HG03442 (cell line): Measurements from ENCODE around the gene EYA2.

Experiments used
- ATAC-seq: cut with Tn5 transposase; IDR thresholded peaks from one replicate; pipeline ENCODE4 v1.9.1; 2021; ENCODE audit warnings: mild to moderate bottlenecking, moderate library complexity; ENCODE audit not compliant: unreplicated experiment

The EYA2 gene

DNA sequence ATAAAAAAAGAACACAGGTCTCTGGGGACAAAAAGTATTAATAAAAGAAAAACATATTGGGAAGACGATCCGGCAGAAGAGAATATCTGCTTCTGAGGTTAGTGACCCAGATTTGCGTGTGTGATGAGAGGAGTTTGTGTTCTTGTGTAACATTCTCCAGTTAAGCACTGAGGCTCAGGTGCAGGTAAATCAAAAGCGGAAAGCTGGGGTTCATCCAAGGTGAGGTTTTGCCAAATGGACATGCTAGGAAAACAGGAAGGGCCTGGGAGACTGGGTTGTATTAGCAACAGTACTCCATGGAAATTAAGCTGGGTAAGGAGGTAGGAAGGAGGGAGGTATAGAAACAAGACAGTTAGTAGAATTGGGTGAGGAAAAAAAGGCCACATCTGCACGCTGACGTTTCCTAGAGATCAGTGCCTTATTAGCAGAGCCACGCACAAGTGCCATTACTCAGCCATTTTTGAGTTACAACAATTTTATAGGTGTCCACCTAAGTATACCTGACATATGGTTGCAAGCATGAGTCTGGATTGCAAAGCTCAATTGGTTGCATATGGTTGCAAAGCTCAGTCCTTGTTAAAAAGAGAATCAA, 322.3 kb downstream of the EYA2 start:
- no peak for ATAC-seq

DNA sequence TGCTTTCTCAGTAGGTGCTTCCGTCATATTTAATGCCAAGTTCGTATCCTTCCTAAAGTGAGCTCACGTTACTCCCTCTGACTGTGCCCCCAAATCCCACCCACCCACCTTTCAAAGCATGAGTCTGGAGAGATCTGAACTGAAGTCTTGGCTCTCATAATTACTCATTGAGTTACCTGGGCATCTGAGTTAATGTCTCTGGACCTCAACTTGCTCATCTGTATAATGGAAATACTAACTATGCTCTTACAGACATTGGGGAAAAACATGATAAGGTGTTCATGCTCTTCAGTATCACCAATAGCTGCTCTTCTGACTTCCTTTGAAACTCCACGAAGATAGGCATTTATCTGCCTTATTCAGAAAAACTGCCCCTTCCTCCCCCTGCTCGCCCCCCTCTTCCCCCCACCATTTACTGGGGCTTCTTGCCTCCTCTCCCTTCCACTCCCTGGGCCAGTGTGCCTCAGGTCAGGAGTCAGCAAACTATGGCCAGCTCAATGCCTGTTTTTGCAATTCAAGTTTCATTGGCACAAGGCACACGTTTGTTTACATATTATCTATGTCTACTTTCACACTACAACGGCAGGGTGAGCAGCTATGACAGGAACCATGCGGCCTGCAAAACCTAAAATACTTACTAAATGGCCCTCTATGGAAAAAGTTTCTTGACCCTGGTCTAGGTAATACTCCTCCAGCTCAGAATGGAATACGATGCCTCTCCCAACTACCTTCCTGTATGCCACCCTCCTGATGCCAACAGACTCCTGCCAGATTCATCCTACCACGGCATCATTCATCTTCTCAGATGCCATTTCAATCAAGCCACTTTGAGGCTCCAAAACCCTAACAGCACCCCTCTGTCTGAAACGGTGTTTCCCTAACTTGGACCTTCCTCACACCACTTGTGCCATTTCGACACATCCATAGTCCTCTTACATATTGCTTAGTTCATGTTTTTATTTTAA, 323.1 kb downstream of the EYA2 start:
- ATAC-seq, result no peak

DNA sequence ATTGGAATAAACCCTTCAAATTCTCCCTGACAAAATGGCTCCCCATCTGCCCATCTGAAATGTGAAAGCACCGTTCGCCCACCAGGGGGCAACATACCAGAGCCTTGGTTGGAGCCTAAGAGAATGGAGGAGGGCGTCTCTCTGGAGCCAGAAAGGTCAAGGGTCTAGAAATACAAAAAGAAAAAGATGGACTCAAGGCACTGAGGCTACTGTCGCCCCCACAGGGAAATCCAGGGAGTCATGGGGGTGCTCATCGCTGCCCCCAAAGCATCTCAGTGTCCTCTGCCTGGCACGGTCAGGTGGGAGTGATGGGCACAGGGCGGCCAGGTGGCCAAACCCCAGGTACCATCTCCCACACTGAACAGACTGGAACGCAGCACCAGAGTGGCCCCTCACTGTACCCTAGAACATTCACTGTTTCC, 325.5 kb downstream of the EYA2 start:
- ATAC-seq, result no peak

DNA sequence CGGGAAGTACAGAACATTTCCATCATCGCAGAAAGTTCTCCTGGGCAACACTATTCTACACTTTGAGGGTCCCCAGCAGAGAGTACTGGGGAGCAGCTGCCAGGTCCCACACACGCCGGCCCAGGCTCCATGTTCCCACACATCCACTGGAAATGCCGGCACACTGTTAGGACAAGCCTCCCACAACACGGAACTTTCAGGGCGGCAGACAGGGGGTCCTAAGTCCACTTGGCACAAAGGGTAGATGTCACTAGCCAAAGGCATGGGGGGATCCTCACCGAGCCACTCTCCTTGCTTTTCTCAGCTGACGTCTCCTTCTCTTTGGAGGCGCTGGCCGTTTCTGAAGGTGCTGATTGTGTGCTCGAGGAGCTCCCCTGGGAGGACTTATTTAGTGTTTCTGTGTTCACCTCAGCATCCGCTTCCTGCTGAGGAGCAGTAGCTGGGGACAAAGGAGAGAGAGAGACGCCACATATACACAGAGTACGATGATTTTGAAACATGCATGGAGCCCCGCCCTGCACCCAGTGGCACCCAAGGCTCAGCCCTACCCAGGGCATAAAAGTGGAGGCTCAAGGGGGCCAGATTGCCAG, 326.5 kb downstream of the EYA2 start:
- ATAC-seq, result no peak

DNA sequence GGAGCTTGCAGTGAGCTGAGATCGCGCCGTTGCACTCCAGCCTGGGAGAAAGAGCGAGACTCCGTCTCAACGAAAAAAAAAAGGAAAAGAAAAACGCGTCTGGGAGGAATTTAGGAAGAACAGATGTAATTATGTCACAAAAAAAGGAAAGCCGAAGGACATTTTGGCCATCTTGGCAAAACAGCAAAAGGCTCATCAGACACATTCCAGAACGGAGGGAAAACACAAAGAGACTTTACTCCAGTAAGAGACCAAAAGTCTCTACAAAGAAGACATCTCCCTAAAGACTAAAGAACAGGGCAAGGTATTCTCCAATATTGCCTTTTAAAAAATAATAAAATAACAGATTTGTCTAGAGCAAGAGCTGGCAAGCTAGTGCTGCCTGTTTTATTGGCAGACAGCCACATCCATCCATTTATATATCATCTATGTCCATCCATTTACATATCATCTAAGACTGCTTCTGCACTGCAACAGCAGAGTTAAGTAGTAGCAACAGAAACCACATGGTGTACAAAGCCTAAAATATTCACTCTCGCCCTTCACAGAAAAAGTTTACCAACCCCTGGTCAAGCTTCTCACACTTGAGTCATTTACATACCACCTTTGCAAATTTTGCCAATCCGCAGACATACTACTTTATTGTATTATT, 328.0 kb downstream of the EYA2 start:
- ATAC-seq, result no peak

DNA sequence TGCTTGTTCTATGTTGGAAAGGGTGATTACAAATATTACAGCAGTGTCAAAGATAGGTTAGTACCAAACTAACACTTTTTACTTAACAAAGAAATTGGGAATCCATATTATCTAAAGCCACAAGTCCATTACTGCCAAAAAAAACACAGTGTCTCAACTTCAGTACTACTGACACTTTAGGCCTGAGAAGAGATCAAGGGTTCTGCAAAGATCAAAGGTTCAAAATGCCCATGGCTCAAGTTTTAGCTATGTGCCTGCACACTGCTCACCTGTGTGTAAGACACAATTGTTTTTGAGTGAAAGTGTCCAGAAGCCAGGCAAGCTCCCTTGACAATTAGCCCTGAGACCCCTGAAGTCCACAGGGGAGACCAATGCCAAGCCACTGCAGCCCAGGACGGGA, 329.3 kb downstream of the EYA2 start:
- ATAC-seq, result no peak

DNA sequence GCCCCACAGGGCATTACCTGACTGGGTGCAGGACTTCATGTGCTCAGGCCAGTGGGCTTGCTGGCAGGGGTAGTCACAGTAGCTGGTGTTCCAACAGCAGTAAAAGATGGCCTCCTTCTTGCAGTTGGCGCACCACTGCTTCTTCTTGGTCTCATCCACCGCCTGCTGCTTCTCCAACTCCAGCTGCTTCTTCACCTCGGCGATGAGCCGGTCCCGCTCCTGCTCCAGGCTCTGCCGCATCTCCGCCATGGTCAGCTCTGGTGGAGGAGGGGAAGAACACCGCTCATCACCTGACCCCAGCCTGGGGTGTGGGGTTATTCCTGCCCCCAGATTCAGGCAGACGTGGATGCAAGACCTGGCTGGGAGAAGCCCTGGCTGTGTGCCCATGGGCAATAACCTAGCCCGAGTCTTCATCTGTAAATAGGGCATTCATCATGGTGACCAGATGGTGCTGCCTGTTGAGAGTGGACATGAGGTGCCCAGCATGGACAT, 329.7 kb downstream of the EYA2 start:
- ATAC-seq, result no peak

DNA sequence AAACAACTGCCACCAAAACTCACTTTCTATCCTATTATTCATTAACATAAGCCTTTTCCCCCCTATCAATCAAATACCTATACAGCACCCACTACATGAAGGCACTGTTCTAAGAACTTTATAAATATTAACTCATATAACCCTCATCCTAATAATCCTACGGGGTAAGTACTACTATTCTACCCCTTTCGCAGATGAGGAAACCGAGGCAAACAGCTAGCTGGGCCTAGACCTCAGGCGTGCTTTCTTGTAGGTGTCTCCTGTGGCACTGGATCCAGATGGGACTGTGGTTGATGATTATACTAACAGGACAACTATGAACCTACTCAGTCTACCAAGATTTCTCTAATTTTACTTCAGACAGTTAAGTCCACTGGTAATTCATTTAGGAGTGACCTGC, 330.2 kb downstream of the EYA2 start:
- ATAC-seq, result no peak

DNA sequence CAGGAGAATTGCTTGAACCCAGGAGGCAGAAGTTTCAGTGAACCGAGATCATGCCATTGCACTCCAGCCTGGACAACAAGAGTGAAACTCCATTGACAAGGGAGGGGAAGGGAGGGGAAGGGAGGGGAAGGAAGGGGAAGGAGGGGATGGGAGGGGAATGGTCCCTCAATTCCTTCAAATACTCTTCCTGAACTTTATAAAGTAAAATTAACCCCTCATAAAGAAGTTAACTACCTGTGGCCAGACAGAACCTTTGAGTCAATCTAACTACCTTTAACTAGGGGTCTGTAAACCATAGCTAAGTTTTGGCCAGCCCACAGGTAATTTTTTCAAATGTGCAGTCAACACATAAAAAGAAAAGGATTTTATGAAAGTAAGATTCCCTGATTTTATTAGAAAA, 330.8 kb downstream of the EYA2 start:
- ATAC-seq, result no peak

DNA sequence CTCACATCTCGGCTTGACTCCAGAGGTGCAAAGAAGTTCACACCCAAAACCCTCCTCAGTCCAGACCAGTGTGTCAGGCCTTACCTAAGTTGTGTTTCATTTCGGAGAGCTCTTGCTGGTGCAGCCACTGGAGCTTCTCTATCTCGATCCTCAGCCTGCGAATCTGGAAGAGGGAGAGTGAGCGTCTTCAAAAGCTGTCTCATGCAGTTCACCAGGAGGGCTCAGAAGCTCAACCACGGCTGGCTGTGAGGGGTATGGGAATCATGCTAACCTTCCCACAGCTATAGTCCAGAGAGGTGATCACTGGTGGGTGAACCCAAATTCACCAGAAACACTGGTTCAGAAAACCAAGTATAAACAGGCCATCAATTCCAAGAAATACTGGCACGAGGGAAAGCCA, 332.5 kb downstream of the EYA2 start:
- no peak for ATAC-seq

DNA sequence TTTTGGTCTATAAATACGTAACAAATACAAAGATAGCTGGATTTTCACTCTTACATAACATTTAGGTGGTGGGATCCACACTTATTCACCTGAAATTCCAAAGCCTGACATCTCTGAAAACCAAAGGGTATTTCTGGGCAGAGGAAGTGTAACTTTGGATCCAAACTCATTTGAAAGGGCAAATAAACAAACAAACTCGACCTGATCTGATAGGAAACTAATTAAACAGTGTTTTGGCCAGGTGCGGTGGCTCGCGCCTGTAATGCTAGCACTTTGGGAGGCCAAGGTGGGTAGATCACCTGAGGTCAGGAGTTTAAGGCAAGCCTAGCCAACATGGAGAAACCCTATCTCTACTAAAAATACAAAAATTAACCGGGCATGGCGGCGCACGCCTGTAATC, 332.9 kb downstream of the EYA2 start:
- ATAC-seq, result no peak

DNA sequence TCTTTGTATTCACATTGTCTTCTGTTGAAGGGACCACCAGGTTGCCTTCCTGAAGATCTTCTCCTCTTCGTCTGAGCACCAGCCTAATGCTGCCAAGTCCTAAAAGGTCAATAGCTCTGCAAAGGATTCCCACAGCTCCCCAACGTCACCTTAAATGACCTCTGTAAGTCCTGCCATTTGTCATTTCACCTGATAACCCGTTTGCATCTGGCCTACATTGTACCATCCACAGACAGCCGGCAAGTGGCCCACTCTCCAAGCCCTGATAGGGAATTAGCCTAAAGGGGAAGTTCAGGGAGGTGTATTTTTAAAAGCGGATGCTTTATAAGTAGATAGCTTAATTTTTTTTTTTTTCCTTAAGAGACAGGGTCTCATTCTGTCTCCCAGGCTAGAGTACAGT, 334.0 kb downstream of the EYA2 start:
- no peak for ATAC-seq

DNA sequence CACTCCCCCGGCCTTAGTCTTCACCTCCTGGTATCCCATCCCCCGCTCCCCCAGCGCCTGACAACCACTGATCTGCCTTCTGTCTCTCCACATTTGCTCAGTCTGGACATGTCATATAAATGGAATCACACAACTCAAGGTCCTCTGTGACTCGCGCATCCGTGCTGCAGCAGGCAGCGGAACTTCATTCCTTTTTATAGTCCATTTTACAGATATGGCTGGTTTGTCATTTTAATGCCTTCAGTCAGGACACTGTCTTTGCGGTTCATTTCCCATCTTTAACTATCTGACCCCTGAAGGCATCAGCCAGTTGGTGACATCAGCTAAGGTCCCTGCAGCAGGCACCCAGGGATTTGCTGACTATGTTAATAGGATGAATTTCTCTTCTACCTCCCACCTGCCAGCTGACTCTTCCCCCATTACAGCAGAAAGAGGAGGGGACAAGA, 336.2 kb downstream of the EYA2 start:
- no peak for ATAC-seq

DNA sequence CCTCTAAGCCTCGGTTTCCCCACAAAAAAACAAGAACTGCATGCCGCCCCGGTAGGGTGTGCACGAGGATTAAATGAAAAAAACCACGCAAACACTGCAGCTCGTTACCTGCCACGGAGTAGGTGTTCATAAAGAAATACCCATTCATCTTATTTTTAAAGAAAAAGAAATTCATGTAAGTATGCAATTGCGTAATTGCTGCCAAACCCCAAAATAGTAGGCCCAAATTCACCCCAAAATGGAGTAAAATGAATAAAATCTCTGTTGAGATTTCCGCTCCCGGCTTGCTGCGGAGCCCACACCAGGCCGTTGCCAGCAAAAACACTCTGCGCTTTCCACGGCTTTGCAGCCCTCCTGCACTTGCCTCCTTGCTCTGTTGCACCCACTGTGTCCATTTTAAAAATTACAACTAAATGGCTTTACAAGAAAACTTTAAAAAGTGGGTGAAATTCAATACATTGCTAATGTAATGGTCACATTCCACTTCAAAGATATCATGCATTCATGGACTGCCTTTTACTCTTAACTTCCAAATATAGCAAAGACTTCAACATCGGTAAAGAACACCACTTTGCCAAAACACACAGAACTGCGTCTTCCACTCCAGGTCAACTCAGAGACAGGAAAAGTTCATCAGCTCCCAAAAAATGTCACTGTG, 336.9 kb downstream of the EYA2 start:
- no peak for ATAC-seq

DNA sequence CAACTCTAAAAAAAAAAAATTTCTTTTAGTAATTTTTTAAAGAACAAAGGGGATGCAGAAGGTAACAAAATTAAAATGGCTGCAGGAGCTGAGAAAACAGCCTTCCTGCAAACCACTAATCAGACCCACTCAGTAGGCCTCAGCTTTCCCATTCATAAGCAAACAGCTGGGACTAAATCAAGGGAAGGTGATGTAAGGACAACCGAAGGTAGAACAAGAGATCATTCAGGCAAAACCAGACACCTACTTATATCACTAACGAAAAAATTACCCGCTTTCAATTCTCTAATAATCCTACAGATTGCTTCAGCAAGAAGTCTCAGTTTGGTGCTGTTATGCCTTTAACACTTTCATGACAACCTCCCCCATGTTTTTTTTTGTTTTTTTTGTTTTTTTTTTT, 337.9 kb downstream of the EYA2 start:
- no peak for ATAC-seq

DNA sequence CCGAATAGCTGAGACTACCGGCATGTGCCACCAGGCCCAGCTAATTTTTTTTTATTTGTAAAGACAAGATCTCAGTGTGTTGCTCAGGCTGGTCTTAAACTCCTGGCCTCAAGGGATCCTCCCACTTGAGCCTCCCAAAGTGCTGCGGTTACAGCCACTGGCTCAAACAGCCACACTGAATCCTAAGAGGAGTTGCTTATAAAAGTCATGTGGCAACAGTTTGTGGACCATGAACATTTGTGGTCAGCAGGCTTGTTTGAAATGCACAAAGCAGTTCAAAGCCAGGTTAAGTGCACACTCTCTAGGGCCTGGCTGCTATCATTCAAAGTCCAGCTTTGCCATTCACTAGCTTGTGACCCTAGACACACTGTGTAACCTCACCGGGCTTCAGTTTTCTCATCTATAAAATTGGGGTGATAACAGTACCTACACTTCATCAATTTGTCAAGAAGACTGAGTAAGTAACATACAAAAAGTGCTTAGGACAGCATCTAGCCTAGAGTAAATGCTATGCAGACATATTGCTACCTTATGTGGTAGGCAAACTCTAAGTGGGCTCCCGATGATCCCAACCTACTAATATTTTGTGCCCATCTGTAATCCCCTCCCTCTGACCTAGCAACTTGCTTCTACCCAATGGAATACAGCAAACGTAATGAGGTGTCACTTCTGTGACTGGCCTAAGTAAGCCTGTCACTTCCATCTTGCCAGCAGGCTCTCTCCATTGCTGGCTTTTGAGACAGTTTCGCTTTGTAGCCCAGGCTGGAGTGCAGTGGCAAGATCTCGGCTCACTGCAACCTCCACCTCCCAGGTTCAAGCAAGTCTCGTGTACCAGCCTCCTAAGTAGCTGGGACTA, 338.9 kb downstream of the EYA2 start:
- ATAC-seq, result no peak

DNA sequence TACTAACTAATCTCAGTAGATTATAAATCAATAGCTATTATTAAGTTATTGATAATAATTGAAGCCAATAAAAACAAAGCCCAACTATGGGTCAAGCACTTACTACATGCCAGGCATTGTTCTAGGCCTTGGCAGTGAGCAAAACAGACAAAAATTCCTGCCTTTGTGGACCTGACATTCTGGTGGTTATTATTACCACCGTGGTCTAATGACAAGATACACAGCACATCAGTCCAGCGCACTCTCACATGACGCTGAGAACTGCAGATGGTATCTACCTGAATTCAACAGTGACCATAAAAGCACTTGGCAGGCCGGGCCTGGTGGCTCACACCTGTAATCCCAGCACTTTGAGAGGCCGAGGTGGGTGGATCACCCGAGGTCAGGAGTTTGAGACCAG, 340.5 kb downstream of the EYA2 start:
- ATAC-seq, result no peak

DNA sequence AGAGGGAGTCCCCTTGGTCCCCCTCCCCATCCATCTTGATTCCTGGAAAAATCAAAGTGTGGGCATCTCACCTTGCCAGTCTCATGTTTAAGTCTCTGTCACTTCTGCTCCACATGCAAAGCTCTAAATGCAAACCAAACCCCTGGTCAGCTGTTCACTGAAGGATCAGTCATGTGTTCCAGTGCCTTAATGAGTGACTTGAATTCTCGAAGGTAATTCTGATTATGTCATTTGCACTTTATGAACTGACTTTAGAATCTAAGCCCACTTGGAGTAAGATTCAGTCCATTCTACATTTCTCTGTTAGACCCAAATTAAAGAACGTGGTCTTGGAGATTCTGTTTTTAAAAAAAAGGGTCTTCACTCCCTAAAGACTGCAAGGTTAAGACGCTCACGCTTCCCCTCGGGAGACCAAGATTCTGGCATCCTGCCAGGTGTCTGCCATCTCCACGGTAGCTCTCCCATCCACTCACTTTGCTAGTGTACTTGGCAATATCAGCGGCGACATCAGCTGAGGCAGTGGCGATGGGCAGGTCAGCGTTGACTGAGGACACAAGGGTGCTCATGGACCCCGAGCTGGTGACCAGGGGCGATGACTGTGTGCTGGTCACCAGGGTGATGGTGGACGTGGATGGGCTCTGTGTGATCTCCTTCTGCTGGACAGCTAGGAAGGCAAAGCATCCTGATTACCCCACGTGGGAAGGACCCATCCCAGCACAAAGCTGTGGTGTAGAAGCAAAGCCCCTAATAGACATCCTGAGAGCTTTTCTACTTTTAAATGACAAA, 341.4 kb downstream of the EYA2 start:
- no peak for ATAC-seq

DNA sequence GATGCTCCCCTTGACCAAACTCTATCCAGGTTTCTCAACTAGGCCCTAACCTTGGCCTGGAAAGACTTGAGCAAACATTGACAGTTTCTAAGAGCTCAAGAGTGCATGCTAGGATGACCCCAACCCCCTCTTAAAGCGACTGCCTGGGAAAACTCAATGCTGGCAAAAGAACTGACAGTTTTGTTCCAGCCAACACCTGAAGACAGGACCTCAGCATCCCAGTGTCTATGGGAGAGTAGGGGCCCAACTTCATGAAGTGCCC, 341.9 kb downstream of the EYA2 start:
- ATAC-seq, result no peak
